Measurements from ENCODE around the gene ABR.

DNA sequence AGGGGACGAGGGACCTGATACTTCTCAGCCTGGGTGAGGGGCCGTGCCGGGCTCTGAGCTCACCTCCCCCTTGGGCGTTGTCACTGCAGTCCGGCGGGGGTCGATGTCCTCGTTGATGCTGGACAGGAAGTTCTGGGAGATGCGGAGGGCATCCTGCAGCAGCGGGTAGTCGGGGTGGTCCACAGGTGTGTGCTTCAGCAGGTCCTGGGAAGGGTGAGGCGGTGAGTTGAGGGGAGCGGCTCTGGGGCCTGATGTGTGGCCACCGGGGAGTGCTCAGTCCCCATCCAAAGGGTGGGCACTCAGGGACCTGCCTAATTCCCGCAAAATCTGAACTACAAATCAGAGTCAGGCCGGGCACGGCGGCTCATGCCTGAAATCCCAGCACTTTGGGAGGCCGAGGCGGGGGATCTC, 107.2 kb downstream of the ABR start:
- TF ChIP-seq CTCF (IDR thresholded peaks at IDR 0.05) (no peak), ZFX (IDR thresholded peaks at IDR 0.05; ENCODE audit: borderline replicate concordance) (no peak)

Data from 22Rv1 (cell line).